Vein endothelial cell (primary cell): ENCODE measurements around the gene COQ9. TPM values are rescaled to one million over a fixed set of nuclear protein-coding genes. Genes with fewer than 3 reads are reported as not detected.

ENCODE experiments used
- total RNA-seq: library from RNA; depleted of rRNA; stranded (reverse); fragments of >200 nt; gene quantifications from 2 replicates; pipeline ENCODE4 v1.2.3, GENCODE V29; 2012

Gene COQ9, protein sequence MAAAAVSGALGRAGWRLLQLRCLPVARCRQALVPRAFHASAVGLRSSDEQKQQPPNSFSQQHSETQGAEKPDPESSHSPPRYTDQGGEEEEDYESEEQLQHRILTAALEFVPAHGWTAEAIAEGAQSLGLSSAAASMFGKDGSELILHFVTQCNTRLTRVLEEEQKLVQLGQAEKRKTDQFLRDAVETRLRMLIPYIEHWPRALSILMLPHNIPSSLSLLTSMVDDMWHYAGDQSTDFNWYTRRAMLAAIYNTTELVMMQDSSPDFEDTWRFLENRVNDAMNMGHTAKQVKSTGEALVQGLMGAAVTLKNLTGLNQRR
- 48.1 and 50.3 TPM in 2 replicates for total RNA-seq

DNA sequence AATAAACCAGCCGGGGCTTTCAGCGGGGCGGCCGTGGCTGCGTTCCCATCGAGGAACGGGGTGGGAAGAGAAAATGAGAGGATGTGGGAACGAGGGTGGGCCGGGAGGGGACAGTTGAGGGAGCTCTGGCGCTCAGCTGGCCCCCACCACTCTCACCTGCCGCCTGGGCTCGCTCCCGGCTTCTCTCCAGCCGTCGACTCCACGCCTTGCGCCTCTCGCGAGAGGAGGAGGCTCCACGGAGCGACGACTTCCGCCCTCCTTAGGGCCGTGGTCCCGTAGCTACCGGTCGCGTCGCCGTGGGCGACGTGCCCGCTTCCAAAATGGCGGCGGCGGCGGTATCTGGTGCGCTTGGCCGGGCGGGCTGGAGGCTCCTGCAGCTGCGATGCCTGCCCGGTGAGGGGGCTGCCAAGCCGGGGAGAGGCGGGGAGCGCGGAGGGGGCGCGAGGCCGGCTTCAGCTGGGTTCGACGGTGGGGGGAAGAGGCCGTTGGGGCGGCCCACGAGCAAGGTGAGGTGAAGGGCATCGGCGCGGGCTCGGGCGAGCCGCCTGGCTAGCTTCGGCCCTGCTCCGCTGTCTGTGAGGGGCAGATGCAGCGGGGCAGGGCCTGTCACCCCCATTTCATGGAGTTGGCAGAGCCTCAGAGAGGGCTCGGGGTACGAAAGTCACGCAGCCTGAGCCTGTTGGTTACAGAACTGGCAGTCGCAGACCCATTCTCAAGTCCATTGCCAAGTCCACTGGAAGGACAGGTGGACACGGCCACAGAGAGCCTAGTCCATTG lies at the start of gene COQ9, which contains the start of gene CIAPIN1:
TSS of gene COQ9 (plus strand) at position 294 of the 777 bp plus-strand sequence. CDS start at position 321, 27 bp downstream.
TSS of gene CIAPIN1 (minus strand) at position 200 of the 777 bp plus-strand sequence. CDS start 6,457 bp downstream, outside the sequence.

DNA sequence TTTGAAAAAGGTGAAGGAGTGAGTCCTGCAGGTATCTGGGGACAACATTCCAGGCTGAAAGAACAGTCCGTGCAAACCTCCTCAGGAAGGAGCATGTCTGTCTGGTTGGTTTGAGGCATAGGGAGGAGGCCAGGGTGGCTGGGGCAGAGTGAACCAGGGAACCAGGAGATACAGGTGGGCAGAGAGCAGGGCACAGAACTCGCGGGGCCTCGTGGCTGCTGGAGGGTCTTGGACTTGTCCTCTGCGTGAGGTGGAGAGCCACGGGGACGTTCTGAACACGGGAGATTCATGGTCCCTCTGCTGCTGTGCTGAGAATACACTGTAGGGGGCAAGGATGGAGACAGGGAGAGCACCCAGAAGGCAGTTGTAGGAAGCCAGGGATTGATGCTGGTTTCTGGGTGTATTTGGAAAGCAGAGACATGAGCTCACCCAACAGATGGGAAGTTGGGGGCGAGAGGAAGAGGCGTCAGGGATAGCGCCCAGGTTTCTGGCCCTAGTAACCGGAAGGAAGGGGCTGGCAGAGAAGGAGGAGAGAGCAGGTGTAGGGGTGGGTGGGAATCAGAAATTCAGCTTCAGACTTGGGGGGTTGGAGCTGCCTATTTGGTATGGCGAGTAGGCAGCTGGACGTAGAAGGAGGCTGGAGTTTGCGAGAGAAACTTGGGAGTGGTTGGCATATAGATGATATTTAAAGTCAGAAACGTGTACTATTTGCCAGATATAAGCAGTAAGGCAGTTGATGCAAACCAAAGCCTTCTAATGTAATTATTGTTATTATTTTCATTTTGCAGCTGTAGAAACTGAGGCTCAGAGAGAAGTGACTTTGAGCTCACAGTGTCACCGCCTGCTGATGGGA lies 43.1 kb upstream of the COQ9 start, which contains the start of gene CCL17:
TSS of gene CCL17 (plus strand) at position 803 of the 853 bp plus-strand sequence. CDS start 9,166 bp downstream, outside the sequence.

DNA sequence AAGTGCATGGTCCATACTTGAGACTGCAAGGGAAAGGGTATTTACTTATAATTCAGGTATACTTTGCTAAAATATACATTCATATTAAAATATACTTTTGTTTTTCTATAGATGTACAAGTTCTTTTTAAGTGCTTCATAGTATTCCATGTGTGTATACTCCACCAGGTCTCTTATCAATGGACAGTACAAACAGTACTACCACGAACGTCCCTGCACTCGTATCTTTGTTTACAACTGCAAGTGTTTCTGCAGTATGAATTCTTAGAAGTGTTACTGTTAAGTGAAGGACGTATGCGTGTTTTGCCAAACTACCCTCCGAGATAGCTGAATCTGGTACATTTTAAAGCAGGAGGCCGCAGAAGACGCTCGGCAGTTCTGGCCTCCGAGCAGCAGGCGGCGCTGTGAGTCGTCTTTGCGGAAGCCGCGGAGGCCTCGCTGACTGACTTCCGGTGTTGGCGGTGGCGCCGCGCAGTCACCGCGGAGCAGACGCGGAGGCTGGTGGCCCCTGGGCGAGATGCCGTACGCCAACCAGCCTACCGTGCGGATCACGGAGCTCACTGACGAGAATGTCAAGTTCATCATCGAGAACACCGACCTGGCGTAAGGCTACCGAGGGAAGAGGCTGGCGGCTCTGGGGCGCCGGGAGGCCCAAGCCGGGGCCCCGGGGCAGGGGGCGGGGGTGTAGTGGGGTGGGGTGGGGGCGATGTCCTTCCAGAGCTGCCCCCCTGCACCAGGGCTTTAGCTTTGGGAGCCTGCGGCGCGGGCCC lies 15.1 kb downstream of the COQ9 start, which contains the start of gene POLR2C:
TSS of gene POLR2C (plus strand) at position 471 of the 769 bp plus-strand sequence. CDS start at position 517, 46 bp downstream.

DNA sequence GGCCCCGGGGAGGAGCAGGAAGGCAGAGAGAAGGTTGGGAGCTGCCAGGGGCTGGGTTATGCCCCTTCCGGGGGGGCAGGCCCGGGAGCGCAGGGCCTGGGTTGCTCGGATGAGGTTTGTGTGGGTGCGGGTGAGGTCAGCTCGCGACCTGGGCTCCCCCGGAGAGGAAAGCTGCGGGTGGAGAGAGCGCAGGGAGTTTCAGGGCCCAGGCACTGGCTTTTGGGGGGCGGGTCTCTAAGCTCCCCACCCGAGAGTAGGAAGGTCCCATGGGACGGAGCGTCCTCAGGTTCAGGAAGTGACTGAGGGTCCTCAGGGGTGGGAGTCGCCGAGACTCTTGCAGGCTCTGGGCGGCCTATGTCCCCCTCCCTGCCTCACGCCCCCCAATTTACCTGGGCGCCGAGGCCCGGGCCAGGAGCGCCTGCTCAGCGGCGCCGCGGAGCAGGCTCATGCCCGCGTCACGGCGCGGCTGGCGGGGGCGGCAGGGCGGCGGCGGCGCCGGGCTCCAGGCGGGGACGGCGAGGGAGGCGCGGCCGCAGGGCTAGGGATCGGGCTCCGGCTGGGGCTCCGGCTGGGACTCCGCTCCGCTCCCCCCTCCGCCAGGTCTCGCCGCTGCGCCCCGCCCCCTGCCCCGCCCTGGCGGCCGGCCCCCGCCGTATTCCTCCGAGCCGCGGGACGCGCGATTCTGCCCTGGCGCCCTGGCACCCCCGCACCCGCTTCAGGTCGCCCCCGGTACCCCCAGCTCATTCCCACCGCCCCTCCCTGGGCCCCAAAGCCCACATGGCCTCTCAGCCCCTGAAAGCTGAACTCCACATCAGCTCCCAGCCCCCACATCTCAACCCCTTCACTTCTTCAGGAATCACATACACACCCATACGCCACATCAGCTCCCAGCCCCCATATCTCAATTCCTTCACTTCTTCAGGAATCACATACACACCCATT lies 38.9 kb downstream of the COQ9 start, which contains the start of gene DOK4:
TSS of gene DOK4 (minus strand) at position 578 of the 942 bp plus-strand sequence. CDS start 6,986 bp downstream, outside the sequence.

Other genes starting within 250 kb of the COQ9 start
- 128 and 147 TPM in 2 replicates for gene ARL2BP, start 202.2 kb upstream of the COQ9 start, total RNA-seq
- gene PLLP, start 162.8 kb upstream of the COQ9 start, total RNA-seq, result 8.4 and 10.1 TPM in 2 replicates
- not detected in 2 replicates for gene CCL22, start 88.7 kb upstream of the COQ9 start, total RNA-seq
- 7.2 and 15.4 TPM in 2 replicates for gene CX3CL1, start 75.0 kb upstream of the COQ9 start, total RNA-seq
- not detected in 2 replicates for gene CCL17, start 42.7 kb upstream of the COQ9 start, total RNA-seq
- gene CIAPIN1, start 94 bp upstream of the COQ9 start, total RNA-seq, result 86.6 and 89.0 TPM in 2 replicates
- 116 and 142 TPM in 2 replicates for gene POLR2C, start 15.2 kb downstream of the COQ9 start, total RNA-seq
- 13.4 and 26.5 TPM in 2 replicates for gene DOK4, start 39.0 kb downstream of the COQ9 start, total RNA-seq
- gene CCDC102A, start 89.1 kb downstream of the COQ9 start, total RNA-seq, result 8.2 and 8.6 TPM in 2 replicates
- under 0.01 TPM in 1 of 2 replicates, not detected in the other for gene ADGRG5, start 95.2 kb downstream of the COQ9 start, total RNA-seq
- gene ADGRG1, start 181.2 kb downstream of the COQ9 start, total RNA-seq, result 58.5 and 88.1 TPM in 2 replicates
- not detected in 2 replicates for gene ADGRG3, start 220.8 kb downstream of the COQ9 start, total RNA-seq
- 0.48 TPM in 1 of 2 replicates, not detected in the other for gene DRC7, start 247.3 kb downstream of the COQ9 start, total RNA-seq